ENCODE results near the gene ZNF124. TPM values are rescaled to one million over a fixed set of nuclear protein-coding genes. Genes with fewer than 3 reads are reported as not detected.

ZNF124 gene
- total and polyA plus RNA-seq, 2 of the 8 experiments (the other 6 are each of a cell fraction or from before 2014, with no cell fraction given), result 4.6 to 39.9 TPM

- WGBS, 2 experiments (ENCODE audit: extremely low coverage in 1 of 2, insufficient coverage in 1 of 2, insufficient read length in 1 of 2, insufficient replicate concordance in 2 of 2, low coverage in 1 of 2, low lambda C conversion rate in 2 of 2, missing lambda C conversion rate in 1 of 2), result 87% methylated on average over 5 of the region's 5 CpGs; no CpG with 5 or more reads in 1 of the 2 experiments
- FAIRE-seq, result no peak
- no peak overlapping the region for H3K4me2 ChIP-seq (ENCODE audit: insufficient read depth in 1 of 2, low read depth in 2 of 2, low read length in 2 of 2)
These were observed 3.6 kb upstream of the ZNF124 start for GRCh38 chr1:247175458-247175857.

More at GRCh38 chr1:247175458-247175857, 3.6 kb upstream of the ZNF124 start:
- Histone ChIP-seq H3K23ac (ENCODE audit: insufficient read length) (no peak overlapping the region), H2BK15ac (ENCODE audit: low read length) (no peak overlapping the region), H3K23me2 (ENCODE audit: low read depth, low read length) (0 out of 2 replicates have a peak, but pooled peaks cover 1% of the 10 kb centered on the region), H4K5ac (ENCODE audit: insufficient read length, low read depth, low read length) (no peak overlapping the region), H3K4ac (replicated peaks; ENCODE audit: insufficient read length, low read depth, low read length) (no peak overlapping the region), H2BK120ac (replicated peaks; ENCODE audit: low read depth, low read length) (no peak overlapping the region), H3K14ac (ENCODE audit: insufficient read length) (no peak overlapping the region), H4K8ac (ENCODE audit: extremely low read depth, insufficient read depth, low read length) (no peak overlapping the region), H2BK12ac (ENCODE audit: low read depth, low read length) (no peak overlapping the region), H2BK20ac (ENCODE audit: low read length) (no peak overlapping the region), H3K27ac (ENCODE audit: low read depth, low read length) (no peak overlapping the region), H3K9ac (replicated peaks in 1 of 4; ENCODE audit: extremely low read depth in 1 of 4, low read depth in 3 of 4, low read length in 3 of 4) (no peak overlapping the region), H2AFZ (ENCODE audit: low read length) (no peak overlapping the region), H2AK5ac (ENCODE audit: low read depth, low read length) (no peak overlapping the region), H3K4me3 (ENCODE audit: extremely low read depth in 1 of 4, insufficient read depth in 2 of 4, low read depth in 3 of 4, low read length in 4 of 4) (no peak overlapping the region), H2BK5ac (ENCODE audit: low read depth, low read length) (no peak overlapping the region), H4K91ac (replicated peaks; ENCODE audit: insufficient read length, low read length) (no peak overlapping the region), H3K9me3 (ENCODE audit: insufficient read depth in 2 of 2, low read depth in 1 of 2, low read length in 1 of 2) (no peaks in the 10 kb centered on the region), H3K4me1 (replicated peaks in 1 of 4; ENCODE audit: control insufficient read depth in 3 of 4, insufficient read depth in 4 of 4, low read length in 3 of 4) (no peaks in the 10 kb centered on the region), H3K18ac (ENCODE audit: extremely low read depth, low read length) (no peak overlapping the region), H3K79me1 (ENCODE audit: low read depth, low read length) (no peaks in the 10 kb centered on the region), H3K56ac (replicated peaks; ENCODE audit: insufficient read length, low read depth, low read length) (no peak overlapping the region), H3K27me3 (replicated peaks in 1 of 4; ENCODE audit: control insufficient read depth in 3 of 4, extremely low read depth in 1 of 4, insufficient read depth in 3 of 4, low read length in 3 of 4) (no peaks in the 10 kb centered on the region), H3K36me3 (ENCODE audit: control insufficient read depth in 2 of 4, insufficient read depth in 4 of 4, low read length in 3 of 4) (no peaks in the 10 kb centered on the region), H4K20me1 (replicated peaks in 1 of 2; ENCODE audit: control insufficient read depth in 1 of 2, insufficient read depth in 2 of 2, low read length in 2 of 2) (peaks cover 0 to 2% of the 10 kb centered on the region in 2 experiments), H3K79me2 (ENCODE audit: control insufficient read depth in 1 of 2, insufficient read depth in 2 of 2, low read length in 2 of 2) (peaks cover 0 to 1% of the 10 kb centered on the region in 2 experiments; a peak in 1 of 4 replicates)
- POLR2A ChIA-PET (ENCODE audit: partially characterized antibody), result no interaction called here
- CTCF ChIA-PET (ENCODE audit: partially characterized antibody), result no interaction called here
- TF ChIP-seq EZH2 (IDR thresholded peaks at IDR 0.05; ENCODE audit: low read depth, low read length, severe bottlenecking), result no peak
- no peak for DNase-seq (ENCODE audit: low read depth in 1 of 2, low spot score in 2 of 2)
